GM19468 (cell line): ENCODE data around the gene TMEM94.
"Not testable (repeated sequence)": the region's sequence is repeated elsewhere in the genome, so short reads cannot be mapped to it uniquely, and the experiment has no call there.

Source experiments
- ATAC-seq: cut with Tn5 transposase; IDR thresholded peaks from one replicate; pipeline ENCODE4 v1.9.1; 2021; ENCODE audit warnings: mild to moderate bottlenecking, moderate library complexity, moderate number of reproducible peaks; ENCODE audit not compliant: unreplicated experiment; ENCODE audit errors: extremely low read depth

The TMEM94 gene

GRCh38 chr17:75442168-75443103 is 14.0 kb upstream of the TMEM94 start:
- no peak for ATAC-seq

GRCh38 chr17:75445296-75445695 is 11.1 kb upstream of the TMEM94 start:
- ATAC-seq: no peak

- not testable (repeated sequence) for ATAC-seq
Observed at GRCh38 chr17:75445896-75446295, 10.5 kb upstream of the TMEM94 start.

GRCh38 chr17:75447951-75448856 is 8.2 kb upstream of the TMEM94 start:
- ATAC-seq: no peak

- ATAC-seq: no peak
Observed at GRCh38 chr17:75450270-75450669, 6.2 kb upstream of the TMEM94 start.

- no peak for ATAC-seq
Observed at GRCh38 chr17:75454193-75454592, 2.2 kb upstream of the TMEM94 start.

- ATAC-seq: not testable (repeated sequence)
Observed at GRCh38 chr17:75454672-75455071, 1.8 kb upstream of the TMEM94 start.

- no peak for ATAC-seq
Observed at GRCh38 chr17:75456039-75456416, 407 bp upstream of the TMEM94 start.

- no peak for ATAC-seq
Observed at GRCh38 chr17:75457047-75457654, 716 bp downstream of the TMEM94 start.

- ATAC-seq: no peak
Observed at GRCh38 chr17:75459246-75459589, 2.8 kb downstream of the TMEM94 start.

- no peak for ATAC-seq
Observed at GRCh38 chr17:75459590-75460267, 3.3 kb downstream of the TMEM94 start.

- ATAC-seq: no peak
Observed at GRCh38 chr17:75460295-75460694, 3.9 kb downstream of the TMEM94 start.

- ATAC-seq: no peak
Observed at GRCh38 chr17:75463603-75464002, 7.2 kb downstream of the TMEM94 start.

GRCh38 chr17:75465039-75465438 is 8.6 kb downstream of the TMEM94 start:
- ATAC-seq: no peak

GRCh38 chr17:75468291-75468754 is 11.9 kb downstream of the TMEM94 start:
- no peak for ATAC-seq

- no peak for ATAC-seq
Observed at GRCh38 chr17:75468779-75469373, 12.4 kb downstream of the TMEM94 start.

GRCh38 chr17:75471207-75471606 is 14.8 kb downstream of the TMEM94 start:
- no peak for ATAC-seq

- ATAC-seq: no peak
Observed at GRCh38 chr17:75472119-75472518, 15.7 kb downstream of the TMEM94 start.

- ATAC-seq: no peak
Observed at GRCh38 chr17:75473246-75473645, 16.8 kb downstream of the TMEM94 start.

GRCh38 chr17:75474736-75475135 is 18.3 kb downstream of the TMEM94 start:
- no peak for ATAC-seq
